ENCODE data around the gene FASLG.

Gene FASLG

DNA sequence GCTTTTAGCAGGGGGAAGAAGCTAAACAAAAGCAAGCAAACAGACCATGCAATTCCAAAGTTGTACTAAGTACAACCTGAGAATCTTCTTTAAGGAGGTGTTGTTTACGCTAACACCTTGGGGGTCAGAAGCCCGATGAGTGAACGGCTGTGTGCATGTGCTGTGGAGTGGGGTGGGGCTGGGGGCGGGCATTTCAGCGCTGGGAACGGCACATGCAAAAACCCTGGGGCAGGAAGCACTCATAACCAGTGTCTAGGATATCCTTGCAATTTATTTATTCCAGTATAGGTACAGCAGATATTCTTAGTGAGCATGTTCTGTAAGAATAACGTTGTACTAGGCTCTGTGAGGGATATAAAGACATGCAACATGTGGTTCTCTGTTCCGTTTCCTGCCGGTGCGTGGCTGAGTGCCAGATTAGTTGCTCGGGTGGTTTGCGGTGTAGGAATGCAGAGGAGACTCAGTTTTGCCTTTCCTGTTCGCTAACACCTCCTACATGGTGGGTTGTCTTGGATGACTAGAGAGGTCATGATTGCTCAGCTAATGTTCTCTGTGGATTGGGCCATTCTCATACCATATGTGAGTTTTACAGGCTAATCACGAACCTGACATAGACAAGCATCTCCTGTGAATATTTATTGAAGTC, 3.7 kb downstream of the FASLG start:
- WGBS, 2 experiments (ENCODE audit: insufficient coverage in 2 of 2) = 83 to 95% methylated on average over 6 to 8 of the region's 14 CpGs

DNA sequence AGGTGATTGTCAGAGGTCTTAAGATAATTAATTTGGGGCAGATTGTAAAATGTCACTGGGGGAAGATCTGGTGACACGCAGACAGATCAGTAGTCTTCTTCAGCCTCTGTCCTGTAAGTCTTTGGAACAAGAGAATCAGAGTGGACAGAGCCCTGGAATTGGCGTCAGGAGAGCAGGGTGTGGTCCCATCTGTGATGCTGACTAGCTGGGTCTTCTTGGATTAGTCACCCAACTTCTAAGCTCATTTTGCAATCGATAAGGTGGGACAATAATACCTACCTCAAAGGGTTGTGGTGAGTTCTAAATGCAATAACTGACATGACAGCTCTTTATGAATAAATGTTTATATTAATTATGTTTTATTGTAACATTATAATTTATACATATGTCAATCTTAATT, 4.8 kb downstream of the FASLG start:
- no peaks in the 10 kb centered on the region for H3K36me3 ChIP-seq (ENCODE audit: control insufficient read depth, insufficient read depth, low read length)
- H3K9me3 ChIP-seq (ENCODE audit: control insufficient read depth, low read length) = no peaks in the 10 kb centered on the region
- H3K27ac ChIP-seq (ENCODE audit: low read depth, low read length, severe bottlenecking) = no peak overlapping the region
- 93 to 96% methylated on average over 2 to 3 of the region's 3 CpGs for WGBS, 2 experiments (ENCODE audit: insufficient coverage in 2 of 2)
- no peaks in the 10 kb centered on the region for H3K4me1 ChIP-seq (ENCODE audit: control insufficient read depth, insufficient read depth, low read length, poor library complexity, severe bottlenecking)
- no peak overlapping the region for H3K4me3 ChIP-seq (ENCODE audit: extremely low read depth, insufficient read depth, low read length, poor library complexity, severe bottlenecking)

More for the DNA sequence above, 3.7 kb downstream of the FASLG start:
- no peak overlapping the region for H3K4me3 ChIP-seq (ENCODE audit: extremely low read depth, insufficient read depth, low read length, poor library complexity, severe bottlenecking)
- no peaks in the 10 kb centered on the region for H3K4me1 ChIP-seq (ENCODE audit: control insufficient read depth, insufficient read depth, low read length, poor library complexity, severe bottlenecking)
- no peaks in the 10 kb centered on the region for H3K36me3 ChIP-seq (ENCODE audit: control insufficient read depth, insufficient read depth, low read length)
- no peaks in the 10 kb centered on the region for H3K9me3 ChIP-seq (ENCODE audit: control insufficient read depth, low read length)
- H3K27ac ChIP-seq (ENCODE audit: low read depth, low read length, severe bottlenecking) = no peak overlapping the region

DNA sequence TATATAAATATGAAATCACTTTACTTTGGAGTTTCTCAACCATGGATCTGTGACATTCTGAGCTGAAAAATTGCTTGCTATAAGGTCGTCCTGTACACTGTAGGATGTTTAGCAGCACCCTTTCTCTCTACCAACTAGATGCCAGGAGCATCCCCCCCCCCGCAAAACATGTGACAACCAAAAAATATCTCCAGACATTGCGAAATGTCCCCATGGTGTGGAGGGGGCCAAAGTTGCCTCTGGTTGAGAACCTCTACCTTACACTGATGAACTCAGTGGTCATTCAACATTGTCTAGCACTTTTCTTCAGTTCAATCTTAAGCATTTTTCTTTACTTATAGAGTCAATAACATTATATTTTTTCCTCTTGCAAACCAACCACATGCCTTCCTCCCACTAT, 9.2 kb downstream of the FASLG start:
- H3K4me1 ChIP-seq (ENCODE audit: control insufficient read depth, insufficient read depth, low read length, poor library complexity, severe bottlenecking) = peaks cover 5% of the 10 kb centered on the region
- 88 to 89% methylated on average over 1 to 3 of the region's 3 CpGs for WGBS, 2 experiments (ENCODE audit: insufficient coverage in 2 of 2)
- no peak overlapping the region for H3K4me3 ChIP-seq (ENCODE audit: extremely low read depth, insufficient read depth, low read length, poor library complexity, severe bottlenecking)

DNA sequence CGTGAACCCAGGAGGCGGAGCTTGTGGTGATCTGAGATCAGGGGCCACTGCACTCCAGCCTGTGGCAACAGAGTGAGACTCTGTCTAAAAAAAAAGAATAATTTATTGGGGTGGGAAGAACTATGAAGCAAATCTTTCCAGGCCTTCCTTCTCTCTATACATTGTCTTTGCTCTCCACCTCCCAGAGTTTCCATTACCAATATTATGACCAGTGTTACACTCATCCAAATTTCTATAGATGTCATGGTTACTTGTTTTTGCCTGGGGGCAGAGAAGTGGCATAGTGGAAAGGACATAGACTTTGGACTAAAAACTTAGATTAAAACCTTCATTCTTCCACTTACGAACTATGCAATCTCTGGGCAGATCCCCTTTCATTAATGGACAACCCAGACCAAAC, 10.1 kb downstream of the FASLG start:
- no peak overlapping the region for H3K27ac ChIP-seq (ENCODE audit: low read depth, low read length, severe bottlenecking)
- peaks cover 5% of the 10 kb centered on the region for H3K4me1 ChIP-seq (ENCODE audit: control insufficient read depth, insufficient read depth, low read length, poor library complexity, severe bottlenecking)
- 83 to 100% methylated on average over 1 to 3 of the region's 3 CpGs for WGBS, 2 experiments (ENCODE audit: insufficient coverage in 2 of 2)
- no peak overlapping the region for H3K4me3 ChIP-seq (ENCODE audit: extremely low read depth, insufficient read depth, low read length, poor library complexity, severe bottlenecking)
- H3K36me3 ChIP-seq (ENCODE audit: control insufficient read depth, insufficient read depth, low read length) = no peaks in the 10 kb centered on the region
- H3K9me3 ChIP-seq (ENCODE audit: control insufficient read depth, low read length) = no peaks in the 10 kb centered on the region

More for the DNA sequence above, 9.2 kb downstream of the FASLG start:
- H3K36me3 ChIP-seq (ENCODE audit: control insufficient read depth, insufficient read depth, low read length) = no peaks in the 10 kb centered on the region
- H3K9me3 ChIP-seq (ENCODE audit: control insufficient read depth, low read length) = no peaks in the 10 kb centered on the region
- no peak overlapping the region for H3K27ac ChIP-seq (ENCODE audit: low read depth, low read length, severe bottlenecking)

DNA sequence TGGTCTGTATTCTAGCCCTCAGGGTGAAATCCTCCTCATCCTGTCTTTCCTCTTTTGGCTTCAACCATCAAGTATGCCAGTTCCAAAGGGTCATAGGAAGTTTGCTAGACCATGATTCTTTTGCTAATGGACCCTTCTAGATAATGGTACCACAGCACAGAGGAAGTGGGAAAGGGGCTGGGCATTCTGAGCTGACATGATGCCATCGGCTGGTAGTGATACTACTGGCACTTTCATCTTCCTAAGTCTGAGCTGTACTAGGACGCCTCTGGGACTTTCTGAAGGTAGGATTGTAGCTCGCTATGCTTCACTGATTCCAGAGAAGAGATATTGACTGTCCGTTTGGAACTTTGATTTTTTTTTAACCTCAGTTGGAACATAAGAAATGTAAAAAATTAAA, 11.4 kb downstream of the FASLG start:
- Histone ChIP-seq H3K4me3 (ENCODE audit: extremely low read depth, insufficient read depth, low read length, poor library complexity, severe bottlenecking) (no peak overlapping the region), H3K36me3 (ENCODE audit: control insufficient read depth, insufficient read depth, low read length) (no peaks in the 10 kb centered on the region), H3K4me1 (ENCODE audit: control insufficient read depth, insufficient read depth, low read length, poor library complexity, severe bottlenecking) (peaks cover 13% of the 10 kb centered on the region), H3K27ac (ENCODE audit: low read depth, low read length, severe bottlenecking) (no peak overlapping the region), H3K9me3 (ENCODE audit: control insufficient read depth, low read length) (no peaks in the 10 kb centered on the region)
- WGBS, 2 experiments (ENCODE audit: insufficient coverage in 2 of 2) = 100% methylated on average over 1 of the region's 4 CpGs

DNA sequence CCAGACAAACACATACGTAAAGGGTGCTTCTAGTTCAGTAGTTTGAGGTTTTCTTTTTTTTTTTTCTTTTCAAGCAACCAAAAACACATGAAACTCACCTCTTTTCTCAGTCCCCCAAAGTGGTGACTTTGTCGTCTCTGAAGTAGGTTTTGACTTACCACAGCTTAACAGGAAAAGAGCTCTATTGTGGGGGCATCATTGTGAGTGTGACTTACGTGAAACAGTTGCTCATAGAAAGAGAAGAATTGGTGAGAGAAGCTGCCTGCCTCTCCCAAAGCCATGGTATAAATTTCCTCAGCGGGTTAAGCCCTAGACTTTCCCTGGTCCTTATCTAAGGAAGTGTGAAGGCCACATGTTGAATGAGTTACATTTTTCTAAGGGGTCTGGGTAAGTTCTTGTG, 11.9 kb downstream of the FASLG start:
- Histone ChIP-seq H3K4me1 (ENCODE audit: control insufficient read depth, insufficient read depth, low read length, poor library complexity, severe bottlenecking) (peaks cover 16% of the 10 kb centered on the region), H3K4me3 (ENCODE audit: extremely low read depth, insufficient read depth, low read length, poor library complexity, severe bottlenecking) (no peak overlapping the region), H3K36me3 (ENCODE audit: control insufficient read depth, insufficient read depth, low read length) (no peaks in the 10 kb centered on the region), H3K27ac (ENCODE audit: low read depth, low read length, severe bottlenecking) (no peak overlapping the region), H3K9me3 (ENCODE audit: control insufficient read depth, low read length) (no peaks in the 10 kb centered on the region)
- 83 to 86% methylated on average over 2 of the region's 4 CpGs for WGBS, 2 experiments (ENCODE audit: insufficient coverage in 2 of 2)

DNA sequence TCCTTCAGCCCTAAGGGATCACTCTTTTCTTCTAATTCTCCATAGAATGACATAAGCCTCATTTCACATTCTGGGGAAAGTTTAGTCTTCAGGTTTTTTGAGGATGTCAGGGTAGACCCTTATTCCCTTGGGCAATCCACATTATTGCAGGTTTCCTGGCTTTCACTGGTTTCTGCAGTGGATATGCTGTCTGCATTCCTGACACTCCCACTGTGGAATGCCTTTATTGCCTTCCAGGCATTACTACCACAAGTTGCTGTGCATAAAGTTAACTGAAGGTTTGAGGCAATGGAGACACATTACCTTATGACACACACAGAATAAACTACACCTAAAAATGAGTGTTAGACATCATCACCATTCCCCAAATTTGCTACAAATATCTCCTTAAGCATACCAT, 12.7 kb downstream of the FASLG start:
- no peak overlapping the region for H3K4me3 ChIP-seq (ENCODE audit: extremely low read depth, insufficient read depth, low read length, poor library complexity, severe bottlenecking)
- no peaks in the 10 kb centered on the region for H3K9me3 ChIP-seq (ENCODE audit: control insufficient read depth, low read length)
- H3K4me1 ChIP-seq (ENCODE audit: control insufficient read depth, insufficient read depth, low read length, poor library complexity, severe bottlenecking) = peaks cover 16% of the 10 kb centered on the region
- peak overlapping the region; percentile 12 for H3K27ac ChIP-seq (ENCODE audit: low read depth, low read length, severe bottlenecking)
- no peaks in the 10 kb centered on the region for H3K36me3 ChIP-seq (ENCODE audit: control insufficient read depth, insufficient read depth, low read length)

DNA sequence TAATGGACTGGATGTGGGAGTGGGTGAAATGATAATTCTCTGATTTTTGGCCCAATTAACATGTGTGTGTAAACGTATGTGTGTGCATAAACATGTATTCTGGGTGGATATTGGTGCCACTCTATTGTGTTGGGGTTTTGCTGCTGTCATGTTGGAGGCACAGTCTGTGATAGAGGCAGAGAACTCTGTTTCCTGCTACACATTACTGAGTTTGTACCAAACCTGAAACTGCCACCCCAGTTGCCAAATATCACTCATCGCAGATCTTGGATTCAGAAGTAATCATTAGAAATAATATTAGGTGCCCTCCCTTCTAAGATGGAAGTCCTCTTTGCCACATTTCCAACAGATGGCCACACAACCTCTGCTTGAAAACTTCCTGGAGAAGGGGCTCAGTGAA, 13.8 kb downstream of the FASLG start:
- no peak overlapping the region for H3K27ac ChIP-seq (ENCODE audit: low read depth, low read length, severe bottlenecking)
- no peaks in the 10 kb centered on the region for H3K36me3 ChIP-seq (ENCODE audit: control insufficient read depth, insufficient read depth, low read length)
- peaks cover 16% of the 10 kb centered on the region for H3K4me1 ChIP-seq (ENCODE audit: control insufficient read depth, insufficient read depth, low read length, poor library complexity, severe bottlenecking)
- no CpG with 5 or more reads among the region's 2 CpGs for WGBS, 2 experiments (ENCODE audit: insufficient coverage in 2 of 2)
- H3K9me3 ChIP-seq (ENCODE audit: control insufficient read depth, low read length) = no peaks in the 10 kb centered on the region
- no peak overlapping the region for H3K4me3 ChIP-seq (ENCODE audit: extremely low read depth, insufficient read depth, low read length, poor library complexity, severe bottlenecking)

DNA sequence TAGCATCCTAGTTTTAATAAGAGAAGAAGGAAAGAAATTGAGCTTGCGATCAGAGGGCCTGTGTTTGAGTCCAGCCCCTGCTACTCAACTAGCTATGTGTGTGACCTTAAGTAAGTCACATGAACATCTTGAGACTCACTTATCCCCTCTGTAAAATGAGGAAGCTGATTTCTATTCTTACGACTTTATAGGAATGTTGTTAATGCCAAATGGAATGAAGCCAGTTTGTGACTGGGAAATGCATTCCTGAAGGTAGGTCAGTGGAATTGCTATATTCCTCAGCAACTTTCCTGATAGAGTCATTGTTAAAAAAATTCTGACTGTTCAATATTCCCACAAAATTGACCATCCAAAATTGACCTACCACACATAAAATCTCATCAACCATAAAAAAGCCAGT, 14.9 kb downstream of the FASLG start:
- Histone ChIP-seq H3K4me3 (ENCODE audit: extremely low read depth, insufficient read depth, low read length, poor library complexity, severe bottlenecking) (no peak overlapping the region), H3K4me1 (ENCODE audit: control insufficient read depth, insufficient read depth, low read length, poor library complexity, severe bottlenecking) (peaks cover 16% of the 10 kb centered on the region), H3K27ac (ENCODE audit: low read depth, low read length, severe bottlenecking) (no peak overlapping the region), H3K36me3 (ENCODE audit: control insufficient read depth, insufficient read depth, low read length) (no peaks in the 10 kb centered on the region), H3K9me3 (ENCODE audit: control insufficient read depth, low read length) (no peaks in the 10 kb centered on the region)
- WGBS, 2 experiments (ENCODE audit: insufficient coverage in 2 of 2) = 90% methylated on average over 2 of the region's 2 CpGs; no CpG with 5 or more reads in 1 of the 2 experiments

DNA sequence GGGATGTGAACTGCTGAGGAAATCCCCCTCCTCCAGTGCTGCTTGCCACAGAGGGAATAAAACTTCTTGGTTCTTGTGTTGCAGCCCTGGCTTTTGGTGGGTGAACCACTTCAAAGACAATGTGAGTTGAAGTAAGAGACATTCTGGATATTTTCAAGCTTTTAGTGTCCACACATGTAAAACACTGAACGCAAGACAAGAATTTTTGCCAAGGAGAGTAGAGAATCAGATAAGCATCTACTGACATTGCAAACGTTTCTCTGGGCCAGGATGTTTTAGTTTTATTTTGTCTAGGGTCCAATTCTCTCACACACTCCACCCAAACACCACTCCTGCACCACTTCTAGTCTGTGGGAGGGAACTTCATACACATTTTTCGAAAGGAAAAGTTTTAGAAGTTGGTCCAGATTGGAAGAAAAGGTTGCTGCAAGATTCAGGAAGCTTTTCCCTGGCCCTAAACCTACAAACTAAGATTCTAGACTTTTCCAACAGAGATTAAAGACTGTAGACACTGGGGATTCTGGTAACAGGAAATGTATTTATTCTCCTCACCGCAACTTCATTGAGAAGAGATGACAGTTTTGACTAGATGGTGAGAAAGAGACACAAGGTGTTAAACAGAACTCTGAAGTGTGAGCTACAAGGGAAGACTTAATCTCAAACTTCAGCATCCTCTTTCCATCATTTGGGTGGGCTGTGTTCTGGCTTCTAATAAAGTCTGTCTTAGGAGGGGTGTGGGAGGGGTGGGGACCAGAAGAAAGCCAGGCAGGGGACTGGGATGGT, 16.1 kb downstream of the FASLG start:
- no peaks in the 10 kb centered on the region for H3K36me3 ChIP-seq (ENCODE audit: control insufficient read depth, insufficient read depth, low read length)
- peaks cover 16% of the 10 kb centered on the region for H3K4me1 ChIP-seq (ENCODE audit: control insufficient read depth, insufficient read depth, low read length, poor library complexity, severe bottlenecking)
- no peak overlapping the region for H3K27ac ChIP-seq (ENCODE audit: low read depth, low read length, severe bottlenecking)
- 100% methylated on average over 1 of the region's 4 CpGs; no CpG with 5 or more reads in 1 of the 2 experiments for WGBS, 2 experiments (ENCODE audit: insufficient coverage in 2 of 2)
- no peak overlapping the region for H3K4me3 ChIP-seq (ENCODE audit: extremely low read depth, insufficient read depth, low read length, poor library complexity, severe bottlenecking)
- H3K9me3 ChIP-seq (ENCODE audit: control insufficient read depth, low read length) = no peaks in the 10 kb centered on the region

All from mesodermal cell (in vitro differentiated cells).